ENCODE measurements around the gene RFX6. TPM values are rescaled to one million over a fixed set of nuclear protein-coding genes. Genes with fewer than 3 reads are reported as not detected.

Gene RFX6
- total RNA-seq, 1 donor from 2014 or later = not detected

DNA sequence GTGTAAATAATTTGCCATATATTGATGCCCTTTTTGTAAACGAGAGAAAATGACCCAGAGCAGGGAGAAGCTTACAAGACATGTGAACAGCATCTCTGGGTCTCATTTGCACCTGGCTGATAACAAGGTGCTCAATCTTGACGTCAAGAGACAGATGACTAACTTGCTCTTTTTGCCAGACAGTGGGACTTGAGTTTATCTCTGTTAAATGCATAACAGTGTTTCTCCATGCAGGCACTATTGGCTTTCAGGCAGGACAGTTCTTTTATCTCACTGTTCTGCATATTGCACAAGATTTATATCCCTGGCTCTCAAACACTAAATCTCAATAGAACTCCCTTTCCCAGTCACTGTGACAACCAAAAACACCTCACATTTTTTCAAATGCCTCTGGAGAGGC is 56.4 kb downstream of the RFX6 start:
- no peak for DNase-seq
- TF ChIP-seq, protein P1, sequence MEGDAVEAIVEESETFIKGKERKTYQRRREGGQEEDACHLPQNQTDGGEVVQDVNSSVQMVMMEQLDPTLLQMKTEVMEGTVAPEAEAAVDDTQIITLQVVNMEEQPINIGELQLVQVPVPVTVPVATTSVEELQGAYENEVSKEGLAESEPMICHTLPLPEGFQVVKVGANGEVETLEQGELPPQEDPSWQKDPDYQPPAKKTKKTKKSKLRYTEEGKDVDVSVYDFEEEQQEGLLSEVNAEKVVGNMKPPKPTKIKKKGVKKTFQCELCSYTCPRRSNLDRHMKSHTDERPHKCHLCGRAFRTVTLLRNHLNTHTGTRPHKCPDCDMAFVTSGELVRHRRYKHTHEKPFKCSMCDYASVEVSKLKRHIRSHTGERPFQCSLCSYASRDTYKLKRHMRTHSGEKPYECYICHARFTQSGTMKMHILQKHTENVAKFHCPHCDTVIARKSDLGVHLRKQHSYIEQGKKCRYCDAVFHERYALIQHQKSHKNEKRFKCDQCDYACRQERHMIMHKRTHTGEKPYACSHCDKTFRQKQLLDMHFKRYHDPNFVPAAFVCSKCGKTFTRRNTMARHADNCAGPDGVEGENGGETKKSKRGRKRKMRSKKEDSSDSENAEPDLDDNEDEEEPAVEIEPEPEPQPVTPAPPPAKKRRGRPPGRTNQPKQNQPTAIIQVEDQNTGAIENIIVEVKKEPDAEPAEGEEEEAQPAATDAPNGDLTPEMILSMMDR (IDR thresholded peaks at IDR 0.05; ENCODE audit: partially characterized antibody, unreplicated experiment) = no peak
- Mint-ChIP-seq H3K36me3 (ENCODE audit: unreplicated experiment) (no peaks in the 10 kb centered on the region), H3K4me3 (ENCODE audit: unreplicated experiment) (no peak overlapping the region), H3K9me3 (ENCODE audit: unreplicated experiment) (no peaks in the 10 kb centered on the region), H3K27me3 (ENCODE audit: unreplicated experiment) (no peaks in the 10 kb centered on the region), H3K4me1 (ENCODE audit: low read depth, unreplicated experiment) (no peaks in the 10 kb centered on the region), H3K27ac (ENCODE audit: unreplicated experiment) (no peak overlapping the region)

DNA sequence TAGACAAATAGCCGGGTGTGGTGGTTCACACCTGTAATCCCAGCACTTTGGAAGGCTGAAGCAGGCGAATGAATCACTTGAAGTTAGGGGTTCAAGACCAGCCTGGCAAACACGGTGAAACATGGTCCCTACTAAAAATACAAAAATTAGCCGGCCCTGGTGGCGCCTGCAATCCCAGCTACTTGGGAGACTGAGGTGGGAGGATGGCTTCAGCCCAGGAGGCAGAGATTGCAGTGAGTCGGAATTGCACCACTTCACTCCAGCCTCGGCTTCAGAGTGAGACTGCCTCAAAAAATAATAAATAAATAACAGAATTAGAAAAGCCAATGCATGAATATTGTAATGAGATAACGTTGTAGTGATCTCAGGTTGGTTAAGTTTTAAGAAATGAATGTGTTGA is 61.3 kb downstream of the RFX6 start:
- no peak overlapping the region for H3K4me3 Mint-ChIP-seq (ENCODE audit: unreplicated experiment)
- H3K4me1 Mint-ChIP-seq (ENCODE audit: low read depth, unreplicated experiment) = no peaks in the 10 kb centered on the region
- H3K27ac Mint-ChIP-seq (ENCODE audit: unreplicated experiment) = no peak overlapping the region
- H3K9me3 Mint-ChIP-seq (ENCODE audit: unreplicated experiment) = no peaks in the 10 kb centered on the region
- DNase-seq = no peak
- no peaks in the 10 kb centered on the region for H3K27me3 Mint-ChIP-seq (ENCODE audit: unreplicated experiment)
- no peaks in the 10 kb centered on the region for H3K36me3 Mint-ChIP-seq (ENCODE audit: unreplicated experiment)
- TF ChIP-seq, protein P1 (IDR thresholded peaks at IDR 0.05; ENCODE audit: partially characterized antibody, unreplicated experiment) = no peak

DNA sequence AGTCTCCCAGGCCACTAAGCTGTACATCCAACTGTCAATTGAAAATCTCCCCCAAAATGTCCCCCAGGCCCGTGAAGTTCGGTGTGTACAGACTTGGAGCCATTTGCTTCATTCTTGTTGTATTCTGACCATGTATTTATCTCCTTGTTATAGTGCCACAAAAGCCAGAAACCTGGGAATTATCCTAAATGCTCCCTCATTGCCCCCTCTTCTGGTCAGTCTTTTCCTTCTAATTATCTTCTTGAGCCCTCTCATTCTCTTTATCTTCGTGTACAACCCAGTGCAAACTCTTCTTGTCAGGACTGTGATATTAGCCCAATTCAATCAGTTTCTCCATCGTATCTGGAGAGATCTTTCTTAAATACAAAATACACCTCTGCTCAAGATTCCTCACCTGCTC is 64.7 kb downstream of the RFX6 start:
- H3K4me3 Mint-ChIP-seq (ENCODE audit: unreplicated experiment) = no peak overlapping the region
- H3K9me3 Mint-ChIP-seq (ENCODE audit: unreplicated experiment) = no peaks in the 10 kb centered on the region
- H3K36me3 Mint-ChIP-seq (ENCODE audit: unreplicated experiment) = no peaks in the 10 kb centered on the region
- H3K27ac Mint-ChIP-seq (ENCODE audit: unreplicated experiment) = no peak overlapping the region
- H3K27me3 Mint-ChIP-seq (ENCODE audit: unreplicated experiment) = no peaks in the 10 kb centered on the region
- no peak for DNase-seq
- TF ChIP-seq, protein P1 (IDR thresholded peaks at IDR 0.05; ENCODE audit: partially characterized antibody, unreplicated experiment) = no peak
- no peaks in the 10 kb centered on the region for H3K4me1 Mint-ChIP-seq (ENCODE audit: low read depth, unreplicated experiment)

DNA sequence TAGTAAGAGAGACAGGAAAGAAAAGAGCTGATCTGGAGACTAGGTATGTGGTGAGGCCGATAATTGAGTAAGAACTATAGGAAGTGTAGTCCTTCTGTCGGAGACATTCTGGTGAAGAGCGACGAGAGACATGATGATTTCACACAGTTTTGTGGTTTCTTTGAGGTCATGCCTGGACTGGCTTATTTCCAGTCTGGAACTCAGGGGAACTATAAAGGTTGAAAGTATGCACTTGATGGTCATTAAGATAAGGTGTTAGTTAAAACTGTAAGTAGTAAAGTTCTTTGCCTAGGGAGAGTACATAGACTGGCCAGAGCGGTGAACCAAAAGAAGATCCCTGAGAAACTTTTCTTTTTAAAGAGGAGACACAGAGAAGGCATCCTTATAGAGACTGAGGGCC is 68.8 kb downstream of the RFX6 start:
- no peaks in the 10 kb centered on the region for H3K36me3 Mint-ChIP-seq (ENCODE audit: unreplicated experiment)
- H3K9me3 Mint-ChIP-seq (ENCODE audit: unreplicated experiment) = no peaks in the 10 kb centered on the region
- no peak for DNase-seq
- H3K4me1 Mint-ChIP-seq (ENCODE audit: low read depth, unreplicated experiment) = no peaks in the 10 kb centered on the region
- H3K4me3 Mint-ChIP-seq (ENCODE audit: unreplicated experiment) = no peak overlapping the region
- TF ChIP-seq, protein P1 (IDR thresholded peaks at IDR 0.05; ENCODE audit: partially characterized antibody, unreplicated experiment) = no peak
- H3K27ac Mint-ChIP-seq (ENCODE audit: unreplicated experiment) = no peak overlapping the region
- no peaks in the 10 kb centered on the region for H3K27me3 Mint-ChIP-seq (ENCODE audit: unreplicated experiment)

DNA sequence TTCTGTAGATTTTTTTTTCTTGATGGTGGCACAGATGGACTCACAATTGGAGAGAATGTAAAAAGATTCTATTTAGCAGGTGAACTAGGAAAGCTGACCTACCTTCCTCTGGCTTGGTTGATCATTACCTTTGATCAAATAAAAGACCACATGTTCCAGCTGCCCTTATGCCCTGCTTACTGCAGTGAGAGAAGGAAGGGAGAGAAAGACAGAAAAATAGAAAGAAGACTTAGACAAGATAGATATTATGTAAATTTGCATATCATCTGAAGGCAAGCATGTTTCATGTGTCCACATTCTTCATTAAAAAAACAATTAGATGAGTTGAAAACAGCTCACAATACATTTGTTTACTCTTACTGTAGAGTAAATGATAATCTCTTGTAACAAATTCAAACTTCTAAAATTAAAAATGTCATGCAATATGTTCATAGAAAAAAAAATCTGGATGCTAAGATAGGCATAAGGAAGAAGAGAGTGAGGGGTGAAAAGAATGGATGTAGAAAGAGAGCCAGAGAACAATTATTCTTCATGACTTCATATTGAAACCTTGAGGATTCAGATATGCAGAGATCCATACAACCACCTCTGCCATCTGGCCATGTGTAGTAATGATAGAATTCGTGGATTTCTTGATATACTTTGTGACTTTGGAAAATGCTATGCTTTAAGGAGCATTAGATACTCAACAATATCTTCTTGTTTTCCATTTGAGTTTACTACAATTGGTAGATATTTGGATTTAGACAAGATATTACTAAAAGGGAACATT is 71.7 kb downstream of the RFX6 start:
- H3K9me3 Mint-ChIP-seq (ENCODE audit: unreplicated experiment) = no peaks in the 10 kb centered on the region
- no peak overlapping the region for H3K4me3 Mint-ChIP-seq (ENCODE audit: unreplicated experiment)
- H3K27me3 Mint-ChIP-seq (ENCODE audit: unreplicated experiment) = no peaks in the 10 kb centered on the region
- H3K27ac Mint-ChIP-seq (ENCODE audit: unreplicated experiment) = no peak overlapping the region
- no peak for DNase-seq
- H3K4me1 Mint-ChIP-seq (ENCODE audit: low read depth, unreplicated experiment) = no peaks in the 10 kb centered on the region
- TF ChIP-seq, protein P1 (IDR thresholded peaks at IDR 0.05; ENCODE audit: partially characterized antibody, unreplicated experiment) = no peak
- no peaks in the 10 kb centered on the region for H3K36me3 Mint-ChIP-seq (ENCODE audit: unreplicated experiment)

Data from glutamatergic neuron (in vitro differentiated cells).